H1 (cell line): ENCODE data around the gene SOCS7. TPM values are rescaled to one million over a fixed set of nuclear protein-coding genes. Genes with fewer than 3 reads are reported as not detected.

Source experiments
- CTCF ChIA-PET: fragments of 300-600 bp; sonication (Branson Sonifier 250); formaldehyde crosslinking; loops from one replicate; lab custom pipeline; 2021; ENCODE audit not compliant: partially characterized antibody; lab: Charles Lee
- POLR2A ChIA-PET: fragments of 300-600 bp; sonication (Branson Sonifier 250); formaldehyde crosslinking; loops from one replicate; lab custom pipeline; 2021; ENCODE audit warnings: inconsistent platforms; ENCODE audit not compliant: partially characterized antibody; lab: Charles Lee
- DNase-seq, 2 experiments: peaks; one replicate each; pipeline versions ENCODE4 v3.0.0 to v3.0.0-alpha.2; 2010 to 2022; ENCODE audit warnings: low spot score in 2 of 2, low read depth in 1 of 2, mixed read lengths in 1 of 2
- FAIRE-seq: peaks from 2 replicates; lab custom pipeline; 2011; peaks lifted over from hg19 to GRCh38; lab: Jason Lieb, UNC
- H2AFZ ChIP-seq: 2 replicates; pipeline ENCODE4 v1.8.1; 2012; ENCODE audit warnings: low read length, inconsistent platforms
- H2AK5ac ChIP-seq: 2 replicates; pipeline ENCODE4 v1.6.1; 2013; ENCODE audit warnings: low read depth, low read length
- H2BK120ac ChIP-seq: replicated peaks from 2 replicates; pipeline ENCODE3; 2013; ENCODE audit warnings: low read depth, low read length, inconsistent platforms
- H2BK12ac ChIP-seq: 2 replicates; pipeline ENCODE4 v1.6.1; 2013; ENCODE audit warnings: low read depth, low read length
- H2BK15ac ChIP-seq: 2 replicates; pipeline ENCODE4 v1.6.1; 2013; ENCODE audit warnings: low read length
- H2BK20ac ChIP-seq: 2 replicates; pipeline ENCODE4 v1.6.1; 2013; ENCODE audit warnings: low read length
- H2BK5ac ChIP-seq: 2 replicates; pipeline ENCODE4 v1.6.1; 2013; ENCODE audit warnings: low read depth, low read length
- H3K14ac ChIP-seq: 2 replicates; pipeline ENCODE4 v1.6.1; 2013; ENCODE audit warnings: inconsistent platforms; ENCODE audit not compliant: insufficient read length
- H3K18ac ChIP-seq: 2 replicates; pipeline ENCODE4 v1.6.1; 2013; ENCODE audit warnings: low read length; ENCODE audit errors: extremely low read depth
- H3K23ac ChIP-seq: 2 replicates; pipeline ENCODE4 v1.6.1; 2013; ENCODE audit warnings: inconsistent platforms; ENCODE audit not compliant: insufficient read length
- H3K23me2 ChIP-seq: 2 replicates; pipeline ENCODE4 v1.6.1; 2013; ENCODE audit warnings: low read depth, low read length
- H3K27ac ChIP-seq: 2 replicates; pipeline ENCODE4 v1.6.1; 2011; ENCODE audit warnings: low read depth, low read length, inconsistent platforms
- H3K27me3 ChIP-seq, 4 experiments: replicated peaks in 1 of 4; 1 replicate in 1 of 4; 2 replicates in 3 of 4; pipeline versions ENCODE4 v1.6.1 to v1.8.1; 2011 to 2013; ENCODE audit warnings: low read length in 3 of 4, mild to moderate bottlenecking in 3 of 4, inconsistent platforms in 2 of 4, mixed read lengths in 2 of 4, moderate library complexity in 1 of 4; ENCODE audit not compliant: control insufficient read depth in 3 of 4, insufficient read depth in 3 of 4; ENCODE audit errors: extremely low read depth in 1 of 4
- H3K36me3 ChIP-seq, 4 experiments: 2 replicates each; pipeline versions ENCODE4 v1.6.1 to v1.8.1; 2011 to 2013; ENCODE audit warnings: mild to moderate bottlenecking in 4 of 4, low read length in 3 of 4, moderate library complexity in 2 of 4, control low read depth in 1 of 4, inconsistent platforms in 1 of 4; ENCODE audit not compliant: insufficient read depth in 4 of 4, control insufficient read depth in 2 of 4
- H3K4ac ChIP-seq: replicated peaks from 2 replicates; pipeline ENCODE3; 2013; ENCODE audit warnings: low read length, low read depth, mixed read lengths, inconsistent platforms; ENCODE audit not compliant: insufficient read length
- H3K4me1 ChIP-seq, 4 experiments: replicated peaks in 1 of 4; 1 replicate in 1 of 4; 2 replicates in 3 of 4; pipeline versions ENCODE4 v1.6.1 to v1.8.1; 2011 to 2013; ENCODE audit warnings: low read length in 3 of 4, inconsistent platforms in 2 of 4, mixed read lengths in 1 of 4; ENCODE audit not compliant: insufficient read depth in 4 of 4, control insufficient read depth in 3 of 4
- H3K4me2 ChIP-seq, 2 experiments: 2 replicates each; pipeline versions ENCODE4 v1.6.1 to v1.8.1; 2011 to 2013; ENCODE audit warnings: low read depth in 2 of 2, low read length in 2 of 2, control low read depth in 1 of 2, inconsistent platforms in 1 of 2, mild to moderate bottlenecking in 1 of 2; ENCODE audit not compliant: insufficient read depth in 1 of 2
- H3K4me3 ChIP-seq, 4 experiments: fragments of 200-600, 300-600 bp in 1 of 4; sonication (generic), shearing (Covaris generic), sonication (Bioruptor Twin) in 1 of 4; 2 replicates each; pipeline versions ENCODE4 v1.5.1 to v1.8.1; 2011 to 2016; ENCODE audit warnings: low read length in 4 of 4, low read depth in 3 of 4, control low read depth in 2 of 4, inconsistent platforms in 2 of 4, mild to moderate bottlenecking in 2 of 4, mixed read lengths in 1 of 4, moderate library complexity in 1 of 4; ENCODE audit not compliant: insufficient read depth in 2 of 4; ENCODE audit errors: extremely low read depth in 1 of 4
- H3K56ac ChIP-seq: replicated peaks from 2 replicates; pipeline ENCODE3; 2013; ENCODE audit warnings: low read depth, mild to moderate bottlenecking, mixed read lengths, low read length, inconsistent platforms; ENCODE audit not compliant: insufficient read length
- H3K79me1 ChIP-seq: 2 replicates; pipeline ENCODE4 v1.6.1; 2013; ENCODE audit warnings: low read depth, low read length, control low read depth
- H3K79me2 ChIP-seq, 2 experiments: 2 replicates each; pipeline versions ENCODE4 v1.6.1 to v1.8.1; 2012 to 2013; ENCODE audit warnings: low read length in 2 of 2, mild to moderate bottlenecking in 2 of 2, inconsistent platforms in 1 of 2; ENCODE audit not compliant: insufficient read depth in 2 of 2, control insufficient read depth in 1 of 2
- H3K9ac ChIP-seq, 4 experiments: replicated peaks in 1 of 4; 1 replicate in 1 of 4; 2 replicates in 3 of 4; pipeline versions ENCODE4 v1.6.1 to v1.8.1; 2011 to 2013; ENCODE audit warnings: low read depth in 3 of 4, low read length in 3 of 4, control low read depth in 2 of 4, mild to moderate bottlenecking in 2 of 4, moderate library complexity in 2 of 4, inconsistent platforms in 1 of 4; ENCODE audit errors: extremely low read depth in 1 of 4
- H3K9me3 ChIP-seq, 2 experiments: 2 replicates each; pipeline versions ENCODE4 v1.6.1 to v1.8.1; 2012 to 2013; ENCODE audit warnings: mild to moderate bottlenecking in 2 of 2, moderate library complexity in 2 of 2, control low read depth in 1 of 2, inconsistent platforms in 1 of 2, low read depth in 1 of 2, low read length in 1 of 2, mixed read lengths in 1 of 2; ENCODE audit not compliant: insufficient read depth in 2 of 2
- H4K20me1 ChIP-seq, 2 experiments: replicated peaks in 1 of 2; 2 replicates each; pipeline versions ENCODE3 to v1.8.1; 2011 to 2013; ENCODE audit warnings: inconsistent platforms in 2 of 2, low read length in 2 of 2, mild to moderate bottlenecking in 1 of 2; ENCODE audit not compliant: insufficient read depth in 2 of 2, control insufficient read depth in 1 of 2
- H4K5ac ChIP-seq: 2 replicates; pipeline ENCODE4 v1.6.1; 2013; ENCODE audit warnings: low read length, low read depth, mixed read lengths, inconsistent platforms; ENCODE audit not compliant: insufficient read length
- H4K8ac ChIP-seq: 2 replicates; pipeline ENCODE4 v1.8.0; 2013; ENCODE audit warnings: mild to moderate bottlenecking, moderate library complexity, low read length, inconsistent platforms; ENCODE audit not compliant: insufficient read depth; ENCODE audit errors: extremely low read depth
- H4K91ac ChIP-seq: replicated peaks from 2 replicates; pipeline ENCODE3; 2013; ENCODE audit warnings: low read length, mixed read lengths, inconsistent platforms; ENCODE audit not compliant: insufficient read length
- CHD1 ChIP-seq: IDR thresholded peaks from 2 replicates; pipeline ENCODE4 v1.6.1; 2012; ENCODE audit warnings: low read depth, low read length, improper control_type of control experiment
- FOSL1 ChIP-seq: IDR thresholded peaks from 2 replicates; pipeline ENCODE4 v1.6.1; 2011; ENCODE audit warnings: mild to moderate bottlenecking, low read depth, low read length, moderate library complexity; ENCODE audit not compliant: insufficient read depth
- WGBS, 2 experiments: shearing (Covaris generic) in 1 of 2; methylation state at CpG; one replicate each; pipeline versions ENCODE4 v1.1.6 to v1.1.7; 2013 to 2015; ENCODE audit warnings: low lambda C conversion rate in 2 of 2, mixed read lengths in 2 of 2, inconsistent platforms in 1 of 2, low coverage in 1 of 2, missing lambda C conversion rate in 1 of 2; ENCODE audit not compliant: insufficient replicate concordance in 2 of 2, insufficient coverage in 1 of 2, insufficient read length in 1 of 2; ENCODE audit errors: extremely low coverage in 1 of 2, missing lambda C conversion rate in 1 of 2; 5-methylcytosine and 5-hydroxymethylcytosine counted together
- polyA plus RNA-seq, 7 experiments: library from polyadenylated mRNA; depleted of rRNA in 3 of 7; stranded (reverse) in 5 of 7; unstranded in 2 of 7; fragments of >200 nt in 5 of 7; fragments of 200-250 nt in 2 of 7; gene quantifications; 1 replicate in 5 of 7; 2 replicates in 1 of 7; 4 replicates in 1 of 7; pipeline versions ENCODE4 v1.2.1 to v1.2.3, GENCODE V29; 2011 to 2013; ENCODE audit warnings: missing spikeins in 2 of 7, mixed read lengths in 2 of 7
- total RNA-seq: library from RNA; stranded (reverse); fragmentation: NEBNext Ultra II Directional; extraction: Animal tissue kit (Norgen Biotek cat#: 25700); gene quantifications from 2 replicates; pipeline ENCODE4 v1.2.1, GENCODE V29; 2021

Gene SOCS7
- total and polyA plus RNA-seq, 2 of the 8 experiments (the other 6 are each of a cell fraction or from before 2014, with no cell fraction given), result 13.5 to 26.9 TPM

DNA sequence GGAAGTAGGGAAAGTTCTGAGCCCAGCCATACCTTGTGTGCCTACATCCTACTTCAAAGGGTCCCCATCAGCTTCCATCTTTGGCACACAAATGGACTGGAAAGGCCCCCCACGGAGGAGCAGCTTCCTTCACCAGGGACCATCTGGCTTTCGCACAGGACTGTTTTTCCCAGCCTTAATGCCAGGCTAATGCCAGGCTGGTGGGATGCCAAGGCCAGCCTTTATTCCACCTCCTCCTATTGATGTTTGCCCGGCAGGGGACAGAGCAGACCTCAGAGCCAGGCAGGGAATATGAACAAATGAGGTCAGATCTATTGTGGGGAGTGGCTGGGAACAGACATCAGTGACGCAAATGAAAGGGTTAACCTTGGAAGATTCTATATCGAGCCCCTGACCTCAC, 13.6 kb upstream of the SOCS7 start:
- Histone ChIP-seq H2BK120ac (no peak overlapping the region), H3K27me3 (no peaks in the 10 kb centered on the region), H2AK5ac (no peak overlapping the region), H3K23me2 (no peaks in the 10 kb centered on the region), H2BK20ac (no peak overlapping the region), H3K79me1 (no peaks in the 10 kb centered on the region), H3K56ac (no peak overlapping the region), H4K5ac (no peak overlapping the region), H4K20me1 (no peaks in the 10 kb centered on the region), H2BK15ac (no peak overlapping the region), H3K23ac (no peak overlapping the region), H3K36me3 (no peaks in the 10 kb centered on the region), H3K4me1 (peaks cover 0 to 9% (median 5%) of the 10 kb centered on the region in 4 experiments; a peak in 4 of 7 replicates), H4K91ac (no peak overlapping the region), H2AFZ (no peak overlapping the region), H3K79me2 (no peaks in the 10 kb centered on the region), H3K14ac (no peak overlapping the region), H3K9me3 (no peaks in the 10 kb centered on the region), H4K8ac (no peak overlapping the region), H3K27ac (no peak overlapping the region), H3K9ac (no peak overlapping the region), H3K4ac (no peak overlapping the region), H3K4me3 (no peak overlapping the region), H2BK5ac (no peak overlapping the region), H3K4me2 (no peak overlapping the region), H3K18ac (no peak overlapping the region), H2BK12ac (no peak overlapping the region)
- POLR2A ChIA-PET, result interaction anchor here (0.5 to 2.1 kb wide), 7 partner anchors 7 to 77 kb away, joined by 3 to 11 read pairs (median 4); no protein-coding TSS in a partner anchor
- DNase-seq, result no peak
- WGBS, 2 experiments, result 92% methylated on average over 5 of the region's 5 CpGs; no CpG with 5 or more reads in 1 of the 2 experiments
- TF ChIP-seq FOSL1, result no peak
- no peak for TF ChIP-seq CHD1
- FAIRE-seq, result no peak
- CTCF ChIA-PET, result interaction anchor here (0.9 to 25.7 kb wide), 8 partner anchors 8 to 123 kb away, joined by 3 to 400 read pairs (median 26); partner anchors contain the start of genes ARHGAP23 and SOCS7
